Activated naive CD4-positive, alpha-beta T cell treated with anti-CD3 and anti-CD28 coated beads for 36 hours (primary cell): ENCODE results near the gene ZNF709. TPM values are rescaled to one million over a fixed set of nuclear protein-coding genes. Genes with fewer than 3 reads are reported as not detected.
"Not testable (repeated sequence)": the region's sequence is repeated elsewhere in the genome, so short reads cannot be mapped to it uniquely, and the experiment has no call there.

ENCODE experiments used
- CTCF ChIA-PET: fragments of 350-600 bp; sonication (Branson Sonifier 250); formaldehyde crosslinking; loops from one replicate; lab custom pipeline; 2021; ENCODE audit warnings: antibody characterized with exemption; lab: Charles Lee
- DNase-seq: peaks from one replicate; pipeline ENCODE4 v3.0.0-alpha.2; 2020
- H3K27ac Mint-ChIP-seq: one replicate; pipeline ENCODE4 v1.8.0; 2021; ENCODE audit warnings: mild to moderate bottlenecking, mixed read lengths
- H3K27me3 Mint-ChIP-seq: one replicate; pipeline ENCODE4 v1.8.0; 2021; ENCODE audit warnings: low read depth, mixed read lengths
- H3K36me3 Mint-ChIP-seq: one replicate; pipeline ENCODE4 v1.8.0; 2021; ENCODE audit warnings: low read depth, mixed read lengths
- H3K4me1 Mint-ChIP-seq: one replicate; pipeline ENCODE4 v1.8.0; 2021; ENCODE audit warnings: low read depth, mixed read lengths
- H3K4me3 Mint-ChIP-seq: one replicate; pipeline ENCODE4 v1.8.0; 2021; ENCODE audit warnings: mild to moderate bottlenecking, moderate library complexity, mixed read lengths
- H3K9me3 Mint-ChIP-seq: one replicate; pipeline ENCODE4 v1.8.0; 2021; ENCODE audit warnings: mixed read lengths
- intact Hi-C: fragments of 100-400 bp; cut with micrococcal nuclease; formaldehyde crosslinking; loops from one replicate; pipeline ENCODE4 v1.15.1; 2023
- total RNA-seq, 2 experiments: library from RNA; stranded (reverse); gene quantifications; one replicate each; pipeline ENCODE4 v1.2.3, GENCODE V29; 2021

ZNF709 gene
- total RNA-seq, 2 experiments from 2014 or later, result 1.9 to 2.4 TPM

DNA sequence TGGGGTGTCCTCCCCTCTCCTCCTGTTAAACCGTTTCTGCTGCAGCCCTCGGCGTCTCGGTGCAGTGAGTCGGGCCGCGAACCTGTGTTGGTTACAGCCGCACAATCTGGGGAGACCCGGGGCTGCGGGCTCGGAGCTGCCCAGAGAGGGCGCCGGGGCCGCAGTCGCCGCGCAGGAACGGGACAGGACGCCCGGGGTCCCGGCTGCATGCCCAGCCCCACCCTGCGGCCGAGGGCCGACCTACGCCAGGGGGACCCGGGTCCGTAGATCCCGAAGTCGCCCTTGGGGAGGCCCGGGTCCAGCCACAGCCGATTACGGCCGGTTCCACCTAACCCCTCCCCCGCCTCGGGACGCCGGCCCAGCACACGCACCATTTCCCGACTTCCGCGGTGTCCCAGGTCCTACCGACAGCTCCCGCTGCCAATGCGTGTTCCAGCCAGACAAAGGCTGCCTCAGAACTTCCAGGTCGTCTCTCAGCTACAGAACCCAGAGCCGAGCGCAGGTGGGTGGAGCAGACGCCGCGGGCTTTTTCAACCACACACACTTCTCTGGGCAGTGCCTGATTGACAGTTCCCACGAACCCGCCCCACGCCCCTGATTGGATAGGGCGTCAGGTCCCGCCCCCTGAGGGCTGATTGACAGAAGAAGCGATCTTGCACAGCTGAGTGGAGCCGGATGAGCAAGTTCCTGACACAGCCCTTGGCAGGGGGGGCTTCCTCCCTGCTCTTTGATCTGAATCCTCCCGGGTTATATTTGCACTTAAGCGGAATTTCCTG lies 43.9 kb downstream of the ZNF709 start, which contains the start of gene ZNF443:
Gene ZNF443, minus strand, starts transcription at position 481 of the 776 bp plus-strand sequence. Its CDS starts 107 bp downstream, at position 374.
- peaks cover 11% of the 10 kb centered on the region for H3K9me3 Mint-ChIP-seq
- intact Hi-C loops, result loop anchor here (1.0 to 2.0 kb wide), 8 partner anchors 40 to 240 kb away; partner anchors contain the start of genes DHPS, ZNF44, ZNF442 and ZNF563
- DNase-seq, result peak; percentile 100
- peak within 1 kb of the TSS; percentile 100 for H3K4me3 Mint-ChIP-seq
- H3K36me3 Mint-ChIP-seq, result peaks cover 10% of the 10 kb centered on the region
- peaks cover 6% of the 10 kb centered on the region for H3K4me1 Mint-ChIP-seq
- no peaks in the 10 kb centered on the region for H3K27me3 Mint-ChIP-seq
- CTCF ChIA-PET, result interaction anchor here (0.7 to 1.4 kb wide), 3 partner anchors 10 to 489 kb away, joined by 3 to 6 read pairs (median 3); no protein-coding TSS in a partner anchor
- H3K27ac Mint-ChIP-seq, result peak within 1 kb of the TSS; percentile 96

DNA sequence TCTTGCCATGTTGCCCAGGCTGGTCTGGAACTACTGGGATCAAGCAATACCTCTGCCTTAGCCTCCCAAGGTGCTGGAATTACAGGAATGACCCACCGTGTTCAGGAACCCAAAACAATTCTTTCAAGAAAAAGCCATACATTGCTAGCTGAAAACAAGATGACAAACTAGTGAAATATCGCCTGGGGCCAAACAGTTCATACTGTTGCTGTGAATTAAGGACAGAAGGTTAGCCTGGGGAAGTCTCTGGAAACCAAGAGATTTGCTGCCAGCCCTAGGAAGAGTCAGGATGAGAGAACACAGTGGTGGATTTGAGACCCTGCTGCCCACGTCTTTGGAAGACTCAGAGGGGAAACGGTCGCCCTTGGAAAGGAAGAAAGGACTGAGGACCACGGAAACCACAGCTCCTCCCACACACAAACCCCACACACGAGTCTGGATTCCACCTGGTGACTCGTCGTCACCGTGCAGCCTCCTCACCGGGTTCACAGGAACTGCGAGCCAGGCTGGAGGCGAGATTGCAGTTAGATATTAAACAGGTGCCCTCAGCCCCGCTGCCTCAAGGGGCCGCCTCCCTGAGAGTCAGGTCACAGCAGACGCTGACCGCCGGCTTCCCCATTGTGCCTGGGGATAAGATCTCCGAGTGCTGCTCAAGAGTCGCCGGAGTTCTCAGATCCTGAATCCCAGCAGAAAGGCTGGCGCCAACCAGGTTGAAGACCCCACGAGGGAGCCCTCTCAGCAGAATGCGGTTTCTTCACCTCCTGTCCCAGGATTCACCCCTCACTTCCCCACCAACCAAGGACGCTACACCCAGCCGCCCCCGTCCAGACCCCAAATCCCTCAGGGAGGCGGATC lies 44.7 kb downstream of the ZNF709 start:
- intact Hi-C loops, result loop anchor here (1.0 to 2.0 kb wide), 8 partner anchors 39 to 241 kb away; partner anchors contain the start of genes DHPS, ZNF44, ZNF442 and ZNF563
- DNase-seq, result peak; percentile 71
- CTCF ChIA-PET, H3K4me1 Mint-ChIP-seq, H3K27me3 Mint-ChIP-seq: not testable (repeated sequence)
- Mint-ChIP-seq H3K36me3 (peaks cover 17% of the 10 kb centered on the region), H3K4me3 (peak overlapping the region; percentile 100), H3K9me3 (peaks cover 15% of the 10 kb centered on the region), H3K27ac (peak overlapping the region; percentile 77)

DNA sequence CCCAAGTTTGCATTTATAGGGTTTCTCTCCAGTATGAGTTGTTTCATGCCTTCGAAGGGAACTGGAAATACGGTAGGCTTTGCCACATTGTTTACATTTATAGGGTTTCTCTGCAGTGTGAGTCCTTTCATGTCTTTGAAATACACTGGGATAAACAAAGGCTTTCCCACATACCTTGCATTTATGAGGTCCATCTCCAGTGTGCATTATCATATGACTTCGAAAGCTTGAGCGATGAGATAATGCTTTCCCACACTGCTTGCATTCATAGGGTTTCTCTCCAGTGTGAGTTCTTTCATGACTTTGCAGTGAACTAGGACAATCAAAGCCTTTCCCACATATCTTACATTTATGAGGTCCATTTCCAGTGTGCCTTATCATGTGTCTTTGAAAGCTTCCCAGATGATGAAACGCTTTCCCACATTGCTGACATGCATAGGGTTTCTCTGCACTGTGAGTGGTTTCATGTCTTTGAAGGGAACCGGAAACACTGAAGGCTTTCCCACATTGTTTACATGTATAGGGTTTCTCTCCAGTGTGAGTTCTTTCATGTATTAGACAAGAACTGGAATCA lies 53.8 kb downstream of the ZNF709 start:
- intact Hi-C loops, H3K27ac Mint-ChIP-seq, H3K27me3 Mint-ChIP-seq, H3K4me1 Mint-ChIP-seq, DNase-seq, H3K4me3 Mint-ChIP-seq, CTCF ChIA-PET: not testable (repeated sequence)
- Mint-ChIP-seq H3K36me3 (peaks cover 66% of the 10 kb centered on the region), H3K9me3 (peaks cover 47% of the 10 kb centered on the region)

DNA sequence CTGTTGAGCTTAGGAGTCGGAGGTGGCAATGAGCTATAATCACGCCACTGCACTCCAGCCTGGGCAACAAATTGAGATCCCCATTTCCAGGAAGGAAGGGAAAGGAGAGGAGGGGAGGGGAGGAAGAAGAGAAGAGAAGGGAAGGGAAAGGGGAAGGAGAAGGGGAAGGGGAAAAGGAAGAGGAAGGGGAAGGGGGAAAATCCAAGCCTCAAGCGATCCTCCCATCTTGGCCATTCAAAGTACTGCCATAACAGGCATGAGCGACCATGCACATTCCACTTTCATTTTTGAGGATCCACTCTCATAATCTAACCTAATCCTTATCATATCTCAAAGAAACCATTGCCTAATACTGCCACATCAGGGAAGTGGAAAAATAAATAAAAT lies 58.7 kb downstream of the ZNF709 start:
- no peak overlapping the region for H3K27ac Mint-ChIP-seq
- no peak for DNase-seq
- CTCF ChIA-PET, result interaction anchor here (1.1 kb wide), 1 partner anchor 503 kb away, joined by 5 read pairs; no protein-coding TSS in a partner anchor
- peaks cover 50% of the 10 kb centered on the region for H3K36me3 Mint-ChIP-seq
- no peaks in the 10 kb centered on the region for H3K4me1 Mint-ChIP-seq
- H3K4me3 Mint-ChIP-seq, result no peak overlapping the region
- intact Hi-C loops, result no loop called here
- no peaks in the 10 kb centered on the region for H3K27me3 Mint-ChIP-seq
- peaks cover 38% of the 10 kb centered on the region for H3K9me3 Mint-ChIP-seq

DNA sequence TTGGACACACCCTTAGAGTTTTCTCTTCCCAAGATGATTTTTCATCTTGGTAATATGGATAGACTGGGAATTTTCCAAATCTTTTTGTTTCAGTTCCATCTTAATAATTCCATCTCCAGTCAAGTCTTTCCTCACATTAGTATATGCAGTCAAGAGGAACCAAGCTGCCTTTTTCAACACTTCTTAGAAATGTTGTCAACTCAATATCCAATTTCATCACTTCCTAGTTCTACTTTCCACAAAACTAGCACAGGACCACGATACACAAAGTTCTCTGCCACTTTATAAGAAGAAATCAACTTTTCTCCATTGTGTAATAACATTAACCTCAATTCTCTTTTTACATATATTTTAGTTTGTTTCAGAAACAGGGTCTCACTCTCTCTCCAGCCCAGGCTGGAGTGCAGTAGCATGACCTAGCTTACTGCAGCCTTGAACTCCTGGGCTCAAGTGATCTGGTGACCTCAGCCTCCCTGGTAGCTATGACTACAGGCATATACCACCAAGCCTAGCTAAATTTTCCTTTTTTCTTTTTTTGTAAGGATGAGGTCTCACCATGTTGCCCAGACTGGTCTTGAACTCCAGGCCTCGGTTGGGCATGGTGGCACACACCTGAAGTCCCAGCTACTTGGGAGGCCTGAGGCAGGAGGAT lies 59.3 kb downstream of the ZNF709 start:
- no peaks in the 10 kb centered on the region for H3K27me3 Mint-ChIP-seq
- CTCF ChIA-PET, result interaction anchor here (1.1 kb wide), 1 partner anchor 503 kb away, joined by 5 read pairs; no protein-coding TSS in a partner anchor

DNA sequence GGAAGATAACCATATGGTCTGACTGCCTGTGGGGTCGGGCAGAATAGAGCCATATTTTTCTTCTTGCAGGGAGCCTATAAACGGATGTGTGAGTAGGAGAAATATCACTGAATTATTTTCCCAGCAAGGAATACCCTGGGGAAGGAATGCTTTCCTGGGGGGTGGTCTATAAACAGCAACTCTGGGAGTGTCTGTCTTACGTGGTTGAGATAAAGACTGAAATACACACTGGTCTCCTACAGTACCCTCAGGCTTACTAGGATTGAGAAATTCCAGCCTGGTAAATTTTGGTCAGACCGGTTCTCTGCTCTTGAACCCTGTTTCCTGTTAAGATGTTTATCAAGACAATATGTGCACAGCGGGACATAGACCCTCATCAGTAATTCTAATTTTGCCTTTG lies 67.3 kb downstream of the ZNF709 start:
- Mint-ChIP-seq H3K9me3 (peaks cover 16% of the 10 kb centered on the region), H3K36me3 (peaks cover 28% of the 10 kb centered on the region)
- H3K4me1 Mint-ChIP-seq, DNase-seq, H3K27ac Mint-ChIP-seq, CTCF ChIA-PET, H3K27me3 Mint-ChIP-seq, intact Hi-C loops, H3K4me3 Mint-ChIP-seq: not testable (repeated sequence)

More for the DNA sequence above, 59.3 kb downstream of the ZNF709 start:
- intact Hi-C loops, result no loop called here
- Mint-ChIP-seq H3K9me3 (peaks cover 35% of the 10 kb centered on the region), H3K27ac (no peak overlapping the region), H3K36me3 (peaks cover 45% of the 10 kb centered on the region), H3K4me1 (no peaks in the 10 kb centered on the region), H3K4me3 (no peak overlapping the region)
- no peak for DNase-seq

DNA sequence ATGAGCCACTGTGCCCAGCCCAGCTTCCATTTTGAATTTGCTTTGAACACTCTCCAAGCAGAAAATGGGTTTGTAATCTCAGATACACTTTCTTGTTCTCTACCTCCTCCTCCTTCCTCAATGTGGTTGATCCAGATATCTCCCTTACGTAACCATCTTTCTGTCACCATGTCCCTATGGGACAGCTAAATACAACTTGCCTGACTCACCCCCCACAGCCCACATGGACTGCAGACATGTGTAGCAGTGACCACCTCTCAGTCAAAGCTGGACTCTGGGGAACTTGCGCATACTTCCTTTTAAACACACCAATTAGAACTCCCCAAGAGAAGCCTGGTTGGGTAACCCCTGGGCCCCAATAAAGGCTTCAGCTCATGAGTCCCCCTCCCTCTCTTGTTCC lies 72.7 kb downstream of the ZNF709 start:
- H3K36me3 Mint-ChIP-seq, result peaks cover 2% of the 10 kb centered on the region

More for the DNA sequence above, 72.7 kb downstream of the ZNF709 start:
- Mint-ChIP-seq H3K4me3 (no peak overlapping the region), H3K9me3 (peaks cover 10% of the 10 kb centered on the region), H3K4me1 (no peaks in the 10 kb centered on the region), H3K27ac (no peak overlapping the region), H3K27me3 (no peaks in the 10 kb centered on the region)
- CTCF ChIA-PET, result interaction anchor here (0.6 kb wide), 1 partner anchor 111 kb away, joined by 3 read pairs; no protein-coding TSS in a partner anchor
- intact Hi-C loops, result no loop called here
- DNase-seq, result no peak

Other genes with a start within 250 kb of the ZNF709 start
- gene ZNF44, start 189.9 kb downstream of the ZNF709 start, total RNA-seq, result 1 to 10 TPM; 5.9 to 6.3 TPM
- 1 to 10 TPM; 3.0 to 4.1 TPM for gene ZNF563, start 151.2 kb downstream of the ZNF709 start, total RNA-seq
- 1 to 10 TPM; 1.7 to 2.4 TPM for gene ZNF442, start 119.1 kb downstream of the ZNF709 start, total RNA-seq
- 1 to 10 TPM; 3.3 to 3.6 TPM for gene ZNF799, start 83.5 kb downstream of the ZNF709 start, total RNA-seq
- gene ZNF443, start 43.8 kb downstream of the ZNF709 start, total RNA-seq, result 1 to 10 TPM; 3.7 to 4.1 TPM
- 1 to 10 TPM; 5.6 to 5.7 TPM for gene ZNF564, start 66.7 kb upstream of the ZNF709 start, total RNA-seq
- gene ZNF490, start 126.0 kb upstream of the ZNF709 start, total RNA-seq, result 1 to 10 TPM; 3.9 to 5.0 TPM
- gene ZNF791, start 126.1 kb upstream of the ZNF709 start, total RNA-seq, result 10 to 100 TPM; 11.2 to 11.9 TPM
- 100 to 1,000 TPM; 120 to 131 TPM for gene MAN2B1, start 181.9 kb upstream of the ZNF709 start, total RNA-seq
- 10 to 100 TPM; 14.9 to 16.2 TPM for gene WDR83, start 182.0 kb upstream of the ZNF709 start, total RNA-seq
- 100 to 1,000 TPM; 131 to 149 TPM for gene DHPS, start 197.1 kb upstream of the ZNF709 start, total RNA-seq
- gene GNG14, start 203.2 kb upstream of the ZNF709 start, total RNA-seq, result not detected
- gene FBXW9, start 211.8 kb upstream of the ZNF709 start, total RNA-seq, result 1 to 10 TPM; 7.2 to 8.7 TPM
- 10 to 100 TPM; 80.7 to 81.1 TPM for gene TNPO2, start 239.1 kb upstream of the ZNF709 start, total RNA-seq
- gene TRIR, start 249.9 kb upstream of the ZNF709 start, total RNA-seq, result 100 to 1,000 TPM; 119 to 126 TPM